Neuron (in vitro differentiated cells): ENCODE data around the gene CCDC107.
"Not testable (repeated sequence)": the region's sequence is repeated elsewhere in the genome, so short reads cannot be mapped to it uniquely, and the experiment has no call there.

ENCODE experiments used
- H2AFZ ChIP-seq: one replicate; pipeline ENCODE4 v1.6.1; 2013; ENCODE audit warnings: low read depth, mild to moderate bottlenecking, inconsistent platforms, low read length, moderate library complexity
- H3K27me3 ChIP-seq: one replicate; pipeline ENCODE4 v1.6.1; 2013; ENCODE audit warnings: low read length; ENCODE audit not compliant: insufficient read depth
- H3K36me3 ChIP-seq: one replicate; pipeline ENCODE4 v1.6.1; 2013; ENCODE audit warnings: low read length; ENCODE audit not compliant: insufficient read depth
- H3K4me1 ChIP-seq: one replicate; pipeline ENCODE4 v1.6.1; 2013; ENCODE audit warnings: low read length; ENCODE audit not compliant: insufficient read depth
- H3K4me3 ChIP-seq: 2 replicates; pipeline ENCODE4 v1.5.1; 2013; ENCODE audit warnings: mild to moderate bottlenecking, low read length, moderate library complexity
- H3K9me3 ChIP-seq: one replicate; pipeline ENCODE4 v1.6.1; 2013; ENCODE audit warnings: low read length

CCDC107 gene

GRCh38 chr9:35619800-35620158 is 38.3 kb upstream of the CCDC107 start:
- H3K4me3 ChIP-seq, result no peak overlapping the region
- H3K9me3 ChIP-seq, result no peaks in the 10 kb centered on the region
- no peaks in the 10 kb centered on the region for H3K4me1 ChIP-seq
- no peak overlapping the region for H2AFZ ChIP-seq
- no peaks in the 10 kb centered on the region for H3K36me3 ChIP-seq
- peaks cover 45% of the 10 kb centered on the region for H3K27me3 ChIP-seq

GRCh38 chr9:35627575-35627974 is 30.5 kb upstream of the CCDC107 start:
- no peaks in the 10 kb centered on the region for H3K36me3 ChIP-seq
- no peaks in the 10 kb centered on the region for H3K9me3 ChIP-seq
- H2AFZ ChIP-seq, result no peak overlapping the region
- H3K27me3 ChIP-seq, result no peaks in the 10 kb centered on the region
- no peaks in the 10 kb centered on the region for H3K4me1 ChIP-seq
- H3K4me3 ChIP-seq, result no peak overlapping the region

- Histone ChIP-seq H3K36me3 (no peaks in the 10 kb centered on the region), H2AFZ (no peak overlapping the region), H3K9me3 (no peaks in the 10 kb centered on the region), H3K27me3 (no peaks in the 10 kb centered on the region), H3K4me1 (no peaks in the 10 kb centered on the region), H3K4me3 (no peak overlapping the region)
These were observed 29.6 kb upstream of the CCDC107 start for GRCh38 chr9:35628389-35628991.

- H3K27me3 ChIP-seq, result no peaks in the 10 kb centered on the region
- H3K4me3 ChIP-seq, result no peak overlapping the region
- H2AFZ ChIP-seq, result no peak overlapping the region
- H3K9me3 ChIP-seq, result no peaks in the 10 kb centered on the region
- H3K36me3 ChIP-seq, result no peaks in the 10 kb centered on the region
- H3K4me1 ChIP-seq, result no peaks in the 10 kb centered on the region
These were observed 28.5 kb upstream of the CCDC107 start for GRCh38 chr9:35629597-35629996.

- Histone ChIP-seq H3K4me1 (no peaks in the 10 kb centered on the region), H3K4me3 (no peak overlapping the region), H3K27me3 (no peaks in the 10 kb centered on the region), H3K9me3 (no peaks in the 10 kb centered on the region), H3K36me3 (no peaks in the 10 kb centered on the region), H2AFZ (no peak overlapping the region)
These were observed 22.4 kb upstream of the CCDC107 start for GRCh38 chr9:35635730-35636129.

GRCh38 chr9:35636135-35636876 is 21.8 kb upstream of the CCDC107 start:
- Histone ChIP-seq H3K4me3 (no peak overlapping the region), H3K36me3 (no peaks in the 10 kb centered on the region), H3K27me3 (no peaks in the 10 kb centered on the region), H2AFZ (no peak overlapping the region), H3K9me3 (no peaks in the 10 kb centered on the region), H3K4me1 (no peaks in the 10 kb centered on the region)

GRCh38 chr9:35636877-35637246 is 21.2 kb upstream of the CCDC107 start:
- not testable (repeated sequence) for H3K36me3 ChIP-seq, H3K4me3 ChIP-seq

GRCh38 chr9:35637427-35637955 is 20.6 kb upstream of the CCDC107 start:
- H3K4me3 ChIP-seq, H2AFZ ChIP-seq, H3K4me1 ChIP-seq, H3K9me3 ChIP-seq, H3K27me3 ChIP-seq, H3K36me3 ChIP-seq: not testable (repeated sequence)

More at GRCh38 chr9:35636877-35637246, 21.2 kb upstream of the CCDC107 start:
- not testable (repeated sequence) for H3K27me3 ChIP-seq, H3K9me3 ChIP-seq, H3K4me1 ChIP-seq, H2AFZ ChIP-seq

- H2AFZ ChIP-seq, H3K4me3 ChIP-seq, H3K9me3 ChIP-seq, H3K27me3 ChIP-seq, H3K36me3 ChIP-seq, H3K4me1 ChIP-seq: not testable (repeated sequence)
These were observed 19.3 kb upstream of the CCDC107 start for GRCh38 chr9:35638751-35639150.

GRCh38 chr9:35639225-35639624 is 18.9 kb upstream of the CCDC107 start:
- not testable (repeated sequence) for H3K4me3 ChIP-seq, H2AFZ ChIP-seq

GRCh38 chr9:35639631-35640030 is 18.5 kb upstream of the CCDC107 start:
- H3K4me1 ChIP-seq, result no peaks in the 10 kb centered on the region
- H3K9me3 ChIP-seq, result no peaks in the 10 kb centered on the region
- H3K36me3 ChIP-seq, result no peaks in the 10 kb centered on the region
- no peaks in the 10 kb centered on the region for H3K27me3 ChIP-seq
- no peak overlapping the region for H2AFZ ChIP-seq
- no peak overlapping the region for H3K4me3 ChIP-seq

More at GRCh38 chr9:35639225-35639624, 18.9 kb upstream of the CCDC107 start:
- not testable (repeated sequence) for H3K27me3 ChIP-seq, H3K36me3 ChIP-seq, H3K9me3 ChIP-seq, H3K4me1 ChIP-seq

GRCh38 chr9:35640431-35640830 is 17.7 kb upstream of the CCDC107 start:
- not testable (repeated sequence) for H3K4me1 ChIP-seq, H3K9me3 ChIP-seq, H3K4me3 ChIP-seq, H2AFZ ChIP-seq, H3K27me3 ChIP-seq, H3K36me3 ChIP-seq

GRCh38 chr9:35641478-35641877 is 16.6 kb upstream of the CCDC107 start:
- H2AFZ ChIP-seq, H3K4me3 ChIP-seq, H3K4me1 ChIP-seq, H3K36me3 ChIP-seq, H3K27me3 ChIP-seq, H3K9me3 ChIP-seq: not testable (repeated sequence)

- H2AFZ ChIP-seq, result no peak overlapping the region
- peaks cover 10% of the 10 kb centered on the region for H3K4me1 ChIP-seq
- H3K36me3 ChIP-seq, result no peaks in the 10 kb centered on the region
- H3K4me3 ChIP-seq, result no peak overlapping the region
- no peaks in the 10 kb centered on the region for H3K27me3 ChIP-seq
- H3K9me3 ChIP-seq, result no peaks in the 10 kb centered on the region
These were observed 15.0 kb upstream of the CCDC107 start for GRCh38 chr9:35643046-35643445.
